ENCODE measurements around the gene FBRSL1. TPM values are rescaled to one million over a fixed set of nuclear protein-coding genes. Genes with fewer than 3 reads are reported as not detected.
A peak's percentile ranks its signal among the peaks of the same experiment; 100 is the strongest.

FBRSL1 gene
- total and polyA plus RNA-seq, 12 donors, result 28.1 to 90.6 (median 47.0) TPM

GRCh38 chr12:132517013-132517739 is 27.2 kb downstream of the FBRSL1 start:
- Histone ChIP-seq H3K4me3 (no peak overlapping the region), H3K27ac (no peak overlapping the region), H3K36me3 (peaks cover 0 to 7% (median 0%) of the 10 kb centered on the region in 9 donors), H3K9me3 (peaks cover 0 to 19% (median 0%) of the 10 kb centered on the region in 11 donors), H3K27me3 (no peaks in the 10 kb centered on the region), H3K4me1 (peaks cover 0 to 35% (median 14%) of the 10 kb centered on the region in 9 donors)
- no peak for TF ChIP-seq CTCF (IDR thresholded peaks at IDR 0.05)
- intact Hi-C loops (cut with DNase I), result no loop called here
- no peak for ATAC-seq
- no peak for DNase-seq
- WGBS, 2 donors, result 85 to 89% methylated on average over 19 of the region's 19 CpGs

- intact Hi-C loops (cut with DNase I), result no loop called here
- Histone ChIP-seq H3K36me3 (peaks cover 0 to 3% (median 0%) of the 10 kb centered on the region in 9 donors), H3K27ac (no peak overlapping the region), H3K4me3 (no peak overlapping the region), H3K27me3 (no peaks in the 10 kb centered on the region), H3K9me3 (peaks cover 0 to 19% (median 0%) of the 10 kb centered on the region in 11 donors), H3K4me1 (peaks cover 0 to 35% (median 14%) of the 10 kb centered on the region in 9 donors)
- ATAC-seq (no peak), DNase-seq (no peak)
- TF ChIP-seq CTCF (IDR thresholded peaks at IDR 0.05), result no peak
- 83 to 89% methylated on average over 10 of the region's 10 CpGs for WGBS, 2 donors
These were observed 27.8 kb downstream of the FBRSL1 start for GRCh38 chr12:132517740-132518100.

DNA sequence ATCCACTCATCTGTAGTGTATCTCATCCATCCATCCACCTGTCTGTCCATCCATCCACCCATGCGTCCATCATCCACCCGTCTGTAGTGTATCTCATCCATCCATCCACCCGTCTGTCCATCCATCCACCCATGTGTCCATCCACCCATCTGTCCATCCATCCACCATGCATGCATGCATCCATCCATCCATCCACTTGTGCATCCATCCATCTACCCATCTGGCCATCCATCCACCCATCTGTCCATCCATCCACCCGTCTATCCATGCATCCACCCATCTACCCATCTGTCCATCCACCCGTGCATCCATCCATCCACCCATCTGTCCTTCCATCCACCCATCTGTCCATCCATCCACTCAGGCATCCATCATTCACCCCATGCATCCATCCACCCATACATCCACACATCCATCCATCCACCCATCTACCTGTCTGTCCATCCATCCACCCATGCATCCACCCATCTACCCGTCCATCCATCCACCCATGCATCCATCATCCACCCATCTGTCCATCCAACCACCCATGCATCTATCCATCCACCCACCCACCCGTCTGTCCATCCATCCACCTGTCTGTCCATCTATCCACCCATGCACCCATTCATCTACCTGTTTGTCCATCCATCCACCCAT is 28.5 kb downstream of the FBRSL1 start:
- H3K36me3 ChIP-seq, result peaks cover 0 to 3% (median 0%) of the 10 kb centered on the region in 9 donors
- intact Hi-C loops (cut with DNase I), result no loop called here
- no peak overlapping the region for H3K27ac ChIP-seq
- ATAC-seq (no peak), DNase-seq (no peak)
- peaks cover 0 to 35% (median 15%) of the 10 kb centered on the region in 9 donors for H3K4me1 ChIP-seq
- no peaks in the 10 kb centered on the region for H3K27me3 ChIP-seq
- WGBS, 2 donors, result 98 to 99% methylated on average over 7 of the region's 7 CpGs
- no peak for TF ChIP-seq CTCF (IDR thresholded peaks at IDR 0.05)
- H3K9me3 ChIP-seq, result peaks cover 0 to 19% (median 0%) of the 10 kb centered on the region in 11 donors
- no peak overlapping the region for H3K4me3 ChIP-seq

- intact Hi-C loops (cut with DNase I), result loop anchor here in 5 of 10 donors (5.0 to 10.0 kb wide), 2 partner anchors 103 to 366 kb away; no protein-coding TSS in a partner anchor
- ATAC-seq, result peak in 1 of 8 donors; percentile 23
These were observed 30.7 kb downstream of the FBRSL1 start for GRCh38 chr12:132520421-132521199.

More at GRCh38 chr12:132520421-132521199, 30.7 kb downstream of the FBRSL1 start:
- WGBS, 2 donors, result 60 to 64% methylated on average over 17 of the region's 17 CpGs
- Histone ChIP-seq H3K4me1 (peaks cover 0 to 39% (median 24%) of the 10 kb centered on the region in 9 donors), H3K36me3 (peaks cover 0 to 4% (median 0%) of the 10 kb centered on the region in 9 donors), H3K9me3 (peaks cover 0 to 16% (median 0%) of the 10 kb centered on the region in 11 donors), H3K4me3 (no peak overlapping the region), H3K27me3 (no peaks in the 10 kb centered on the region), H3K27ac (no peak overlapping the region)
- no peak for TF ChIP-seq CTCF (IDR thresholded peaks at IDR 0.05)
- no peak for DNase-seq
